Suppressor macrophage treated with lipopolysaccharide for 4 hours (primary cell): ENCODE data around the gene ZC3HAV1L.
"Not testable (repeated sequence)": the region's sequence is repeated elsewhere in the genome, so short reads cannot be mapped to it uniquely, and the experiment has no call there.

ENCODE experiments used
- DNase-seq: peaks from one replicate; pipeline ENCODE4 v3.0.0-alpha.2; 2020

Gene ZC3HAV1L, protein sequence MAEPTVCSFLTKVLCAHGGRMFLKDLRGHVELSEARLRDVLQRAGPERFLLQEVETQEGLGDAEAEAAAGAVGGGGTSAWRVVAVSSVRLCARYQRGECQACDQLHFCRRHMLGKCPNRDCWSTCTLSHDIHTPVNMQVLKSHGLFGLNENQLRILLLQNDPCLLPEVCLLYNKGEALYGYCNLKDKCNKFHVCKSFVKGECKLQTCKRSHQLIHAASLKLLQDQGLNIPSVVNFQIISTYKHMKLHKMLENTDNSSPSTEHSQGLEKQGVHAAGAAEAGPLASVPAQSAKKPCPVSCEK

DNA sequence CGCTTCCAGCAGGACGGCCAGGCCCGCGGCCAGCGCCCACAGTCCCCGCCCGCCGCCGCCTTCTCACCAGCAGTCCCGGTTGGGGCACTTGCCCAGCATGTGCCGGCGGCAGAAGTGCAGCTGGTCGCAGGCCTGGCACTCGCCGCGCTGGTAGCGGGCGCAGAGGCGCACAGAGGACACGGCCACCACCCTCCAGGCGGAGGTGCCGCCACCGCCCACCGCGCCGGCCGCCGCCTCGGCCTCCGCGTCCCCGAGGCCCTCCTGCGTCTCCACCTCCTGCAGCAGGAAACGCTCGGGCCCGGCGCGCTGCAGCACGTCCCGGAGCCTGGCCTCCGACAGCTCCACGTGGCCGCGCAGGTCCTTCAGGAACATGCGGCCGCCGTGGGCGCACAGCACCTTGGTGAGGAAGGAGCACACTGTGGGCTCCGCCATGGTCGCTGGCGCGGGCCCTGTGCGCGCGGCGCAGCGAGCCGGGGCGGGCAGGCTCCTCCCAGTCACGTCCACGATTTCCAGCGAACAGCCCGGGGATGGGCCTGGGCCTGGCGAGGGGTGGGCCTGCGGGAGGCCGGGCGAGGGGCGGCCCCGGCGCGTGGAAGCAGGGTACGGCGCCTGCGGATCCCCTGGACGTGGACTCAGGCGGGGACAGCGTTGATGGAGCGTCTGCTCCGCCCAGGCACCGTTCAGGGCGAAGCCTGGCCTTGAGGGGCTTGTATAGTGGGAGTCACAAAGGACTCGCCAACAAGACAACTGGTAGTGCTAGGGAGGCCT is at the start of gene ZC3HAV1L:
TSS of gene ZC3HAV1L (minus strand) at position 457 of the 768 bp plus-strand sequence. CDS start at position 432, 25 bp downstream.
- DNase-seq, result peak; percentile 41

DNA sequence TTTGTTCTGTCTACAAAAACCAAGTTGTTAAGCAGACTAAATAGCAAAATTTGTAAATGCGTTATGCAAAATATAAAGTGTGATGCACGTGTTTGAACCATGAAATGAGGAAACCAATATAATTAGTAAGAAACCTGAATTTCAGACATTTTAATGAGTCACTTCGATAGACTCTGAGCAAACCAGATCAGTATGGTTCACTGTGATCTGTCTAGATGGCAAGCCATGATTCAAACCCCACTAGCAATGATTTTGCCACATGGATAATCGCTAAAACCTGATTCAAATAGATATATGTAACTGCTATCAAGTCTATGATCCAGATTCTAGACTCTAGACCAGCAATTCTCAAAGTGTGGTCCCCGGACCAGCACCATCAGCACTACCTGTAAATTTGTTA is 48.9 kb upstream of the ZC3HAV1L start:
- DNase-seq, result no peak

DNA sequence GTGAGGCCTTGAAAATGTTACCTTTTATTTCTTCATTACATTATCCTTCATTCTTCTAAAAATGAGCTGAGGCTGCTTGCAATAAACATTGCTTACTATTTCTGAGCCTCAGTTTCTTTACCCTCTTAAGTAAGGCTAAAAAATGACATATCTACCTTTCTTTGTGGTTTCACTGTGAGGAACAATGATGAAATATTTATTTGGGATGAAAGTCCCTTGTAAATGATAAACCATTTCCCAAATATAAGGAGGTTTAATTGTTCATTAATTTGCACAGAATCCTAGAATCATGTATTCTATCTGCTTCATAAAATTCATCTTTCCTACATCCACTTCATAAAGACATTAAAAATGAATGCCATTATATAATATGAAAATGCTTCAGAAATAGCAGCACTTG is 45.7 kb upstream of the ZC3HAV1L start:
- DNase-seq, result no peak

DNA sequence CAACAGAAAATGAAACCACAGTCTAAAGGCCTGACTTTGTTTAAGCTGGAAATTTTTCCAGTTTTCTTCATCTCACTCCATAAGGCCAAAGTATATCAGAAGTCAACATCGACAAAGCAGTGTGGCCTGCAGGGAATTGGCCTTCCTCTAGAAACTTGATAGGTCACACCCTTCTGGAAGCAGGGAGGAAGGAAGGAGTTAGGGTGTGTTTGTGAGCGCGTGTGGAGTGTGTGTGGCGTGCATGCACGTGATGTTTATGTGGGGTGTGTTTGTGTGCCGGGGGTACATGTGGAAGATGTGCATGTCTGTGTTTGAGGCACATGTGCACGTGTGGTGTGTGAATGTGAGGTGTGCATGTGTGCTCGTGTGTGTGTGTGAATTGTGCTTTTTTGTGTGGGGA is 45.1 kb upstream of the ZC3HAV1L start:
- DNase-seq, result no peak

DNA sequence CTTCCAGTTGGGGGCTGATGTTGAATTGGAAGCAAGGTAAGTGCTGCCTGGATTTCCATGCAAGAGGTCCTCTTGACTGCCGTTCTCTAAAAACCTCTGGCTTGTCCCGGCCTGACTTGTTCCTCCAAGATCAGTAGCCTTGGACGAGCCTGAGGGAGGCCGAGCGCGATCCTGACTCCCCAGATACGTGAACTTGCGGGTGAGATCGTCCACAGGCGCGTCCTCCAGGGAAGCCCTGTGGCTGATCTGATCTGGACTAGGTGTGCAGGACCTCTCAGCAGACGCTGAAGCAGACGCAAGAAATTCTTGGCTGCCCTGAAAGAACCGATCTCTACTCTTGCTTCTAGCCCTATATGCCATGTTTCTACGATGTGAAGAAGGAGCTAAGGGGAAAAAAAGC is 44.0 kb upstream of the ZC3HAV1L start:
- DNase-seq, result no peak

DNA sequence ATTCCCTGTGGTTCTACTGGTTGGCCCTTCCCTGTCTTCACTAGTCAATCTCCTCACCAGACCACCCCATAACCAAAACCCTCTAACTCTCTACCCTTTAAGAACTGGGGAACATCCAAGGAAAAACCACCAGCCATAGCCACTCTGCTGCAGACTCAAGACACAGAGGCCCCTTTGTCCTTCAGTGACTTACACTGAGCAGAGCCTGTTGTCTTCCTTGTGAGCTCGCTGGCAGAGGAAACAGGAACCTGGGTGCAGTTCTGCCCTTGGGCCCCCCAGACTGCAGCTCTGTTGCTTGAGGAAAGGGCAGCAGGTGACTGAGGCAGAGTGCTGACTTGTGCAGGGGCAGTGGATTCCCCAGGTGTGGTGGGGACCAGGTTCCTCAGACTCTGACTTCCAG is 43.1 kb upstream of the ZC3HAV1L start:
- no peak for DNase-seq

DNA sequence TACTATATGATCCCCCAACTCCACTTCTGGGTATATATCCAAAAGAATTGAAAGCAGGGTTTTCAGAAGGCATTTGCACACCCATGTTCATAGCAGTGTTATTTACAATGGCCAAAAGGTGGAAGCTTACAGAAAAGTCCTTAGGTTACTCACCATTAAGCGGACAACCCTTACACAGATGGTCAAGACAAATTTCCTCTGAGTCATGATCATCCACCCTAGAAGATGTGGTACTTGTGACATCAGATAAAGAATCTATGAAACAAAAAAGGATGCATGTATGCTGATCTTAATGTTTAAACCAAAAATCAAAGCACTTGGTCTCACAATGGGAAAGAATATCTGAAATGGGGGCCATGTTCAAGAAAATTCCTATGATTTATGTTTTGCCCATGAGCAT is 42.6 kb upstream of the ZC3HAV1L start:
- no peak for DNase-seq

DNA sequence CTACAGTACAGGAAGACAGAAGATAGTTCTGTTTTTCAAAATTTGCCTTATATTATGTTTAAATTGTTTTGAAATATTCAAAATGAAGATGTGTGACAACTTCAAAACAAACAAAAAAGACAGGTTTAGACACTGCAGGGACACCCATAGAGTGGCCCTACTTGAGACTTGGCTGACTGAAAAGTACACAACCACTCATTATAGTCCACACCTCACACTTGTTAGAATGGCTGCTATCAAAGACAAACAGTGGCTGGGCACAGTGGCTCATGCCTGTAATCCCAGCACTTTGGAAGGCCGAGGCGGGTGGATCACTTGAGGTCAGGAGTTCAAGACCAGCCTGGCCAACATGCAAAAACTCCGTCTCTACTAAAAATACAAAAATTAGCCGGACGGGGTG is 41.9 kb upstream of the ZC3HAV1L start:
- not testable (repeated sequence) for DNase-seq

DNA sequence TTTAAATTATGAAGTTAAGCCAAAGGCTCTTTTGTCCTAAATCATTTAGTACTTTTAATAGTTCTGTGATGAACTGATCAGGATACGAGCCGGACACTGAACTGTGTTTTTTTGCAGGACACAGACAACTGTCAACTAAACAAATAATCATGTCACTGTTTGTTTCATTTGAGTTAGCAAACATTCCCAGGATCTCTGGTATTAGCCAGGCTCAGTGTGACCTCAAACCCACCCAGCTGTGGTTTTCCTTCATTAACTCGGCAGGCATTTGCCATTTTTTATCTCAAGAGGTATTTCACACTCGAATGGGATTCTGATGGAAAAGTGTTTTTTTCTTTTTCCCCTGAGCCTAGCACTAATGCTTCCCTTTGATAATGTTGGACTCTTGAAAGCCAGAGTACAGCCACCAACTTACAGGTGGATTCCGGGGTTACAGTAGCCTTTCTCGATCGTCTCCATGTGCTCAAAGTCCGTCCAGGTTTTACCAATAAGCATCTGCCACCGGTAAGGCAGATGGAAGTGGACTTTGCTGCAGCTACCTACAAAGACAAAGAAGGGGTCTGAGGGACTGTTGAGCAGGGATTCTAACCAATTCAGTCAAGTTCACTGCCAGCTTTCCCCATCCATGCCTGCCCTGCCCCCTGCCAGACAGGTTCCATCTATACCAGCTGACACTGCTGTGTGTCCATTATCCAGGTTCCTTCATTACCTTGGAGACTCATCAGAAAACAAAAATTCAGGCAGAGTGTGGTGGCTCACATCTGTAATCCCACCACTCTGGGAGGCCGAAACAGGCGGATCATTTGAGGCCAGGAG is 40.2 kb upstream of the ZC3HAV1L start:
- DNase-seq, result no peak

DNA sequence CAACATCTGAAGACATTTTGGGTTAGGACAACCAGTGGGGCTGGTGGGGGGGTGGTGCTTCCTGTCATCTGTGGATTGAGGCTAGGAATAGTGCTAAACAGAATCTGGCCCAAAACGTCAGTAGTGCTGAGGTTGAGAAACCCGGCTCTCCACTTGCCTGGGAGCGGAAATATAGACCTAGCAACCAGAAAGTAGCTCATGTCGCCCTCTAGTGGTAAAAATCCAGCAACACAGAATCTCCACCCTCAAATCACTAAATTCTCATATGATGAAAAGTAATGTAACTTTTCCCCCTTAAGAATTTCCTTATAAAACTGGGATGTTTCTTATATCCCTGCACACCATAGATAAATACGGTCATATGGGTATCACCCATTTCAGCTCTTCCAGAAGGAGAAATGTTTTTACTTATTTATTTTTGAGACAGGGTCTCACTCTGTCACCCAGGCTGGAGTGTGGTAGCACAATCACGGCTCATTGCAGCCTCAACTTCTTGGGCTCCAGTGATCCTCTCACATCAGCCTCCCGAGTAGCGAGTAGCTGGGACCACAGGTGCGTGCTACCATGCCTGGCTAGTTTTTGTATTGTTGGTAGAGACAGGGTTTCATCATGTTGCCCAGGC is 39.3 kb upstream of the ZC3HAV1L start:
- DNase-seq, result peak; percentile 80

DNA sequence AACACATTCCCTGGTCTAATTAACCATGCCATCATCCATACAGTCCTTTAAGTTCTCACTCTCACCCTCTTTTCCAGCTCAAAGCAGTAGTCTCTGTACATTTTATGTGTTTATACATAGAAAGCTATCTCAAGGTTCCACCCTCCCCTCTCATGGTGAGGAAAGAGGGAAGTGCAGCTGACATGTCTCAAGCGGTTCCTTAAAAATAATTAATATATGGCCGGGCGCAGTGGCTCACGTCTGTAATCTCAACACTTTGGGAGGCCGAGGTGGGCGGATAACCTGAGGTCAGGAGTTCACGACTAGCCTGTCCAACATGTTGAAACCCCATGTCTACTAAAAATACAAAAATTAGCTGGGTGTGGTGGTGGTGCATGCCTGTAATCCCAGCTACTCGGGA is 37.0 kb upstream of the ZC3HAV1L start:
- DNase-seq, result no peak

DNA sequence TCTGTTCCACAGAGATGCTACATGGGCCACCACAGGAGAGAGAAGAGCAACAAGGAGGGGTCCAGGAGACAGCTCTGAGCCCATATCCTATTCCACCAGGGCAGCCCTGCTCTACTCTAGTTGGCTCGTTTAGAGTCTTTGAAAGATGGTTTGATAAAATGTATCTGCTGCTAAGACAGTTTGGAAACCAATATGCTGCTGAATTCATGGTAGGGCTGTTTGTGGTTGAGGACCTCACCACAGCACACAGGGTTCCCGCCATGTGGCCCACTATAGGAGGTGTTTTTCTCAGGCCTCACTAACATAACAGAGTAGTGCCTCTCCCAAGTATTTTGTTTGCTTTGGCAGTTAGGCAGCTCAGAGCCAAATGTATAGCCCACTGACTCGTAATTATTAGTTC is 35.8 kb upstream of the ZC3HAV1L start:
- DNase-seq, result no peak

DNA sequence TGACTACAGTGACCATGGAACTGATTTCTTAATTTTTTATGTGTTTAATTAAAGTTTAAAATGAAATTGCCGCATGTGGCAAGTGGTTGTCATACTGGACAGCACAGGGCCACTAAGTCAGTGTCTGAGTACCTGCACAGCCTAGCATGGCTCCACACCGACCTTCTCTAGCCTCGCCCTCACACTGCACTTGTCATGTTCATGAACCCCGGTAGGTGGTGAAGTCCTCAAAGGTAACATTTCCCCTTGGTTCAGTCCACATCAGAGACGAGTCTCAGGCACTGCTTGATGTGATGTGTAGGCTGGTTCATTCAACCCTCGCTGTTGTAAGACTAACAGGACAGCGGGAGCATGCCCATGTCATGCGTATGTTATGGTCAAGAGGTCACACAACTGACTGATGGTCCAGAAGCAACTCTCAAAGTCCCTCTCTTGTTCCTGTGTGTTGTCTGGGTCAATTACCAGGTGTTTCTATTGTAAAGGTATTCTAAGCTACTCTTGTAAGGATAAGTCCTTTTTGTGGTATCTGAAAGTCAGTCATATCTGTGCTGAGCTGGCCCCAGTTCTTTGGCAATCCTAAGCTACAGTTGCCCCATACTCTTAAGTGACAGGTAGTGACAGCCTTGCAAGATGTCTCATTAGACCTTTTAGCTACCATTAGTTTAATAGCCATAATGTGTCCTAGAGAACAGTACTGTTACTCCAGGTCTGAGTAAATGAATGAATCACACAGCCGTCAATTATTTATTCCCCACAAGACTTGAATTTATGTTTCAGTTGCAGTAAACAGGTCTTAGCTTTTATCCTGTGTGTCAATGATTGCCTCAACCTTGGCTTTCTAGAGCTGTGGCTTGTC is 32.9 kb upstream of the ZC3HAV1L start:
- DNase-seq, result no peak

DNA sequence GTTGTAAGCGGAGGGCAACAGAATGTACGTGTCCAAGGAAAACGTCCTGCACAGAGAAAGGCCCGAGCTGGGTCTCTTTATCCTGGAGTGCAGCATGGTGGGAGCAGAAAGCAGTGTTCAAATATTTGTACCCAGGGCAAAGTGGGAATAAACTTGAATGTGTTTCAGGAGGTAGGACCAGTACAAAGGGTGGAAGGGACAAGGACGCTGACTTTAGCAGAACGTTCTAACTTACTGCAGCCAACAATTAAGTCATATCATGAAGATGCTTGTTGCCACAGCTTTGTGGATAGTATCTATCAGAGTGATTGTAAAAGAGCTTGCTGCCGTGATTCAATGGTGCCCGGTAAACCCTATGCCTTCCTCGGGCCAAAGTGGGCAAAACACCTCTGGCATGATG is 30.5 kb upstream of the ZC3HAV1L start:
- DNase-seq, result no peak

DNA sequence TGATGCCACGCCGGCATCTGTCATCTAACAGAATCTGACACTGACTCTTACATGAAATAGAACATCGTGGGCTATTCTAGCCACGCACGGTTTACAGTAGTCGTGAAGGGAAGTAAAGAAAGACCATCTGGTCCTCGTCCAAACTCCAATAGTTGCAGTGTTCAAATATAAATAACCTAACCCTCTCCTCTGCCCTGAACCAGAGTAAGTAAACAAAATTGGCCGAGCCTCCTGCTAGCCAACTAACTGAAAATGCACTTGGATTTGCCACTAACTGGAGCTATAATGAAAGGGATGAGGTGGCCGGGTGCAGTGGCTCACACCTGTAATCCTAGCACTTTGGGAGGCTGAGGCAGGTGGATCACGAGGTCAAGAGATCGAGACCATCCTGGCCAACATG is 29.5 kb upstream of the ZC3HAV1L start:
- no peak for DNase-seq

DNA sequence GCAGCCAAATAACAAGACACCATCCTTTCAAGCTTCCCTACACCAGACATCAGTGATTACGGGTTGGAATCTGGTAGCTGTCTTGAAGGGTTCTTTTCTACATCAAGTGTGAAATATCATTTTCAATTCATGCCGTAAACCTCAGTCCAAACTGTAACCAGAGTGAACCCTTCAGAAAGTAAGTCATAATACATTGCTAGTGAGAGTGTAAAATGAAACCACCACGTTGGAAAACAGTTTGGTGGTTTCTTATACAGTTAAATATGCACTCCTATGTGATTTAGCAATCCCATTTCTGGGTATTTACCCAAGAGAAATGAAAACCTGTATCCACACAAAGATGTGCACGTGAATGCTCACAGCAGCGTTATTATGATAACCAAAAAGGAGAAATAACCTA is 25.6 kb upstream of the ZC3HAV1L start:
- no peak for DNase-seq

DNA sequence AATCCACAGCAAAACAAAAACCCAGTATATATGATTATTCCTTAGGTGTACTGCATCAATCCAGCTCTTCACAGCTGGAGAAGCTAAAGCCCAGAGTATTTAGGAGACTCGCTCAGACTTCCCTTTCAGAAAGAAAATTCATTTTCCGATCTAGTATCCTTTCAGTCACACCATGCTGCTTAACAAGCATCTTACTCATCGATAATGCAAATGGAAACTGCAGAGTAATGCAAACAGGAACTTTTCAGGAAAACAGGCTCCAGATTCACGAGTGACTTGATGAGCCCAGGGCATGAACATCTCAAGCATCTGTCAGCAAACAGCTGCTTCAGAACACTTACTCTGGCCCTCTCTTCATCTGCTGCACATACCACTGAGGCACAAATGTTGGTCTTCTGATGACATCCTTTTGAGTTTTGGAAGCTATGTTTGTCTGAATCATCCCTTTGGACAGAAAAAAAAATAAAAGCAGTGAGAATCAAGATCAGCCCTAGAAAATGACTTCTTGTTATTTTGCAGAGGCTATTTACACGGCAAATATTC is 24.9 kb upstream of the ZC3HAV1L start:
- DNase-seq, result peak; percentile 41

DNA sequence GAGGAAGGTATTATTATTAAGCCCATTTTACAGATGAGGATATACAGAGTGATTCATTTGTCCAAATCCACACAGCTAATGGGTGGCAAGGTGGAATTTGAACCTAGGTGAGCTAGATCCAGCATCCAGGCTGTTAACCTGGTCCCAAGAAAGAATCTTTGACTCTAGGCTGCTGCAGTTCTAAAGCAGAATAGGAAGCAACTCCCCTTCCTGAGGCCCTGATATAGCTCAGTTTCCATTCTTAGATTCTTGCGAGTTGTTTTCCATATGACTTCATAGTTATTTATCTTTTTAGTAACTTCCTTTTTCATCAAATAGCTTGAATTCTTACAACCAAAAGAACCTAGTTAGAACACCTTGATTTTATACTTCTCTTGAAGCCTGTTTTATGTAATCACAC is 24.1 kb upstream of the ZC3HAV1L start:
- DNase-seq, result no peak

DNA sequence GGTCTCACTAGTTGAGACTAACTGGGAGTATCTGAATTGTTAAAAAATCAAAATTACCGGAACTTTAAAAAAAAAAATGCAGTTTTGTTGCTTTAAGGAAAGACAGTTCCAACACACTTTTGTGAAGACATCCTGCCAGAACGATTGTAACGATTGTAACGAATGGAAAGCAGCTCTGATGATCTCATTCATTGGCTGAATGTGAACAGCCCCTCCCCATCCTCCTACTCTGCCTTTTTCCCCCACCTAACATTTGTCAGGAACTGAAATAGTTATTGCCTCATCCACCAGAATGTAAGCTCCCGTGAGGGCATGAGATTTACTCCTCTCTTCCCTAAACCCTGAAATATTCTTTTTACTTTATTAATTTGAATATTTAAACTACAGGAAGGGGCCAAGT is 23.1 kb upstream of the ZC3HAV1L start:
- DNase-seq, result peak; percentile 30

DNA sequence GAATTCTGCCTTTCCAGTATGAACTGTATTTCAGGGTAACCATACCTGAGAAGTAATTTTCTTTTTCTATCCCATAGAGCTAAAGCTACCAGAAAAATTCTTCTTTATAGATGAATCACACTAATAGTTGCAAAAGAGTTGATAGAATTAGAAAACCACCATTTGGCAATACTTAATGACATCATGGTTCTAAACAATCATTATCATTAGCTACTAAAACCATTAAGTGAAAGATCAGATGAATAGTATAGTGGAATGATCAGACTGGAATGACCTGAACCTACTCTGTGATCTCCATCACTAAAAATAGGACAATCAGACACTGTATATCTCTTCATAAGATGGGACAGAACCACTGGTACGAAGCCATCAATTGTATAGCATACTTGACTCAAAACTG is 19.8 kb upstream of the ZC3HAV1L start:
- DNase-seq, result no peak

DNA sequence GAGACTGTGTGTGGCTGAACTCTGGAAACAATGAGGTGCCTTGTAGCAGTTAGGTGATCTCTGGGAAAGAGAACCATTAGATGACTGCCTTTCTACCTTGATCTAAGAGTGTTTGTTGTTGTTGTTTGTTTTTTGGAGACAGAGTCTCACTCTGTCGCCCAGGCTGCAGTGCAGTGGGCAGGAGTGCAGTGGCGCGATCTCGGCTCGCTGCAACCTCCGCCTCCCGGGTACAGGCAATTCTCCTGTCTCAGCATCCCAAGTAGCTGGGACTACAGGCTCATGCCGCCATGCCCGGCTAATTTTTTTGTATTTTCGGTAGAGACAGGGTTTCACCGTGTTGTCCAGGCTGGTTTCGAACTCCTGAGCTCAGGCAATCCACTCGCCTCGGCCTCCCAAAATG is 18.8 kb upstream of the ZC3HAV1L start:
- DNase-seq, result not testable (repeated sequence)

DNA sequence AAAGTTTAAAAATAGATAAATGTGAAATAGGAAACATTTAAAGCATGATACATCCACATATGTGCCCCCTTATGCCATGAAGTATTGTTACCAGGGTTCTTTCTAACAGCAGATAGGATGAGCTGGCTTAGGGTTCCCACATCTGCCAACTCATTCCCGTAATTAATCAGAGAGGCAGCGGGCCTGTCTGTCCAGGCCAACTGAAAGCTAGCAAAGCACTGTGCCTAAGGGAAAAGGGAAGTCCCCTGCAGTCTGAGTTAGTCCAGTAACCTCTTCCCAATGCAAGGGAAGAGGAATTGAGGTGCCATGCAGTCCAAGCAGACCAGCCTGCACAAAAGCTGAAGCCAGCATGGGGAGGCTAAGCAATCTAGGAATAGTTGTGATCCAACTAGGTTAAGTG is 18.3 kb upstream of the ZC3HAV1L start:
- no peak for DNase-seq
